Stimulated activated CD8-positive, alpha-beta memory T cell treated with anti-CD3 and anti-CD28 coated beads, Interleukin-4, amount 100 ng/mL, for 48 hours (primary cell): ENCODE results near the gene ZNF77.
"Not testable (repeated sequence)": the region's sequence is repeated elsewhere in the genome, so short reads cannot be mapped to it uniquely, and the experiment has no call there.

Experiments
- DNase-seq: peaks from one replicate; pipeline ENCODE4 v3.0.0-alpha.2; 2020

ZNF77 gene

DNA sequence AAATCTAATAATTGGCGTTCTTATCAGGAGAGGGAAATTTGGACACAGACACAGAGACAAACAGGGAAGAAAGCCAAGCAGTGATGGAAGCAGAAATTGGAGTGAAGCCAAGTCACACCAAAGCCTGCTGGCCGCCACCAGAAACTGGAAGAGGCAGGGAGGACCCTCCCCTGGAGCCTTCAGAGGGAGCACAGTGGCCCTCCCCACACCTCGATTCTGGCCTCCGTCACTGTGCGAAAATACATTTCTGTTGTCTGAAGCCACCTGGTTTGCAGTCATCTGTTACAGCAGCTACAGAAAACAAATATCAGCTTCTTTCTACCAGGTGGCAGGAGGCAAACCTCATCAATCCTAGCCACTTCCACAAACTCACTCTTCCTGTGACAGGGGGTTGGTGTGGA is 24.3 kb upstream of the ZNF77 start:
- DNase-seq, result no peak

DNA sequence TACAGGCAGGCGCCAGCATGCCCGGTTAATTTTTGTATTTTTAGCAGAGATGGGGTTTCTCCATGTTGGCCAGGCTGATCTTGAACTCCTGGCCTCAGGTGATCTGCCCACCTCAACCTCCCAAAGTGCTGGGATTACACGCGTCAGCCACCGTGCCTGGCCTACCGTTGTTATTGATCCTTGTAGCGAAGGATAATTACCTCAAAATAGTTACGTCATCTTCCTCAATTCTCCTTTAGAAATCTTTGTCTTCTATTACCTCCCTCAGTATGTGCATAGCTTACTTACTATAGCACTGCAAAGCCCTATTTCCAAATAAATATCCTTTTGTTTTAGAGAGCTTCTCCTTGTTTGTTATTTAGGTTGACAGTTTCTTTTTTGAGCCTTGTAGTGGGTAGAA is 23.2 kb upstream of the ZNF77 start:
- DNase-seq, result no peak

GRCh38 chr19:2964874-2965273 is 20.1 kb upstream of the ZNF77 start:
- no peak for DNase-seq

GRCh38 chr19:2963631-2964030 is 18.9 kb upstream of the ZNF77 start:
- not testable (repeated sequence) for DNase-seq

DNA sequence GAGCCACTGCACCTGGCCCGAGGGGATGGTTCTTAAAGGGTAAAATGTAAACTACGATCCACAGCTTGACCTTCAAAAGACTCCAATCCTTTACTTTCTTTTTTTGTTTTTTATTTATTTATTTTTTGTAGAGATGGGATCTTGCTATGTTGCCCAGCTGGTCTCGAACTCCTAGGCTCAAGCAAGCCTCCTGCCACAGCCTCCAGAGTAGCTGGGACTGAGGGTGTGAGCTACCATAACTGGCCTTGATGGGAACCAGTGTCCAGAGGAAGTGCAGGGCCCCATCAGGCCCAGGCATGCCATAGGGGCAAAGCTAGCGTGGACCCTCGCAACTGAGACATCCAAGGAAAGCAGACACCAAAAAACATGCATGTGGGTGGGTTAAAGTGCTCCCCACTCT is 18.4 kb upstream of the ZNF77 start:
- no peak for DNase-seq

DNA sequence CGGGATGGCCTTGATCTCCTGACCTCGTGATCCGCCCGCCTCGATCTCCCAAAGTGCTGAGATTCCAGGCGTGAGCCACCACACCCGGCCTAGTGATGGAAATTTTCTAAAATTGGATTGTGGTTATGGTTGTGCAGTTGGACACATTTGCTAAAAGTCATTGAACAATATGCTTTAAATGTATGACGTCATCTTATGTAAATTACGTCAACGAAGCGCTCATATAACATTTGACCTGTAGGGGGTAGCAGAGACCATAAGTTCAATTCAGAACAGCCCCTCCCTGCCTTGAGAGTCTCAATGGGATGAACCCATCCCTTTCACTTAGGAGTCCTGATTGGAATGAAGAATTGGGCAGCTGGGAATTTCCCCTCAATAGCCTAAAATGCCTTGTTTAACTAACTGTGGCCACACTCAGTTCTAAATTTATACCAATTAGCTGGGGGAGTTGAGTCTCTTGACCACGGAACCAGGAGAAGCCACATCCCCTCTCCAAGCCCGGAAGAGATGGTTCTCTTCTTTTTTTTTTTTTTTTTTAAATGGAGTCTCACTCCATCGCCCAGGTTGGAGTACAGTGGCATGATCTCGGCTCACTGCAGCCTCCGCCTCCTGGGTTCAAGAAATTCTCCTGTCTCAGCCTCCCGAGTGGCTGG is 17.4 kb upstream of the ZNF77 start:
- peak; percentile 57 for DNase-seq

- DNase-seq, result no peak
These were observed 15.3 kb upstream of the ZNF77 start for GRCh38 chr19:2960120-2960519.

DNA sequence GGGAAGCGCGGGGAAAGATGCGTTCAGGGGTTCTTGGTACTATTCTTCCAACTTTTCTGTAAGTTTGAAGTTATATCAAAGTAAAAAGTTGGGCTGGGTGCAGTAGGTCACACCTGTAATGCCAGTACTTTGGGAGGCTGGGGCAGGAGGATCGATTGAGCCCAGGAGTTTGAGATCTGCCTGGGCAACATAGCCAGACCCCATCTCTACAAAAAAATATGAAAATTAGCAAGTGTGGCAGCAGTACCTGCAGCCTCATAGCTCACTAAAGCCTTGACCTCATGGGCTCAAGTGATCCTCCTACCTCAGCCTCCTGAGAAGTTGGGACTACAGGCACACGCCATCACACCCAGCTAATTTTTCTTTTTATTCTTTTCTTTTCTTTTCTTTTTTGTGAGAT is 12.4 kb upstream of the ZNF77 start:
- DNase-seq, result no peak

DNA sequence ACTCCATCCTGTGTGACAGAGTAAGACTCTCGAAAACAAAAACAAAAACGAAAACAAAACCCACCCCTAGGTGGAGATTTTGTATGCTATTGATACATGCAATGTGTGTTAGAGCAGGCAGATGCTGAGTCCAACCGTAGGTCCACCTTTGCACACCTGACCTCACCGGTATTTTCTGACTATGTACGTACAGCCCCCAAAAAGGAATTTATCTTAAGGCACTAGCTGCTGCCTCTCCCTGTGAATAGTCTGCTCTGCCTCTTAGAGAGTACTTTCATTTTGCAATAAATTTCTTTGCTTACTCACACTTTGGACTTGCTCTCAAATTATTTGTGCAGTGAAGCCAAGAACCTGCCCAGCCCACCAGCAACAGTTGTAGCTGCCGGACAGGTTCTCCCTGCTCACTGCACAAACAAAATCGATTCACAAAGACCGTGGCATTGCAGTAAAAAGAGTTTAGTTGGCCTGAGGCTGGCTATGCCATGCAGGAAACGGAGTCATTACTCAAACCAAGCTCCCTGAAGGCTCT is 8.2 kb upstream of the ZNF77 start:
- DNase-seq, result no peak

GRCh38 chr19:2950286-2951124 is 5.7 kb upstream of the ZNF77 start:
- DNase-seq, result peak; percentile 100

- DNase-seq, result no peak
These were observed 5.1 kb upstream of the ZNF77 start for GRCh38 chr19:2949939-2950285.

DNA sequence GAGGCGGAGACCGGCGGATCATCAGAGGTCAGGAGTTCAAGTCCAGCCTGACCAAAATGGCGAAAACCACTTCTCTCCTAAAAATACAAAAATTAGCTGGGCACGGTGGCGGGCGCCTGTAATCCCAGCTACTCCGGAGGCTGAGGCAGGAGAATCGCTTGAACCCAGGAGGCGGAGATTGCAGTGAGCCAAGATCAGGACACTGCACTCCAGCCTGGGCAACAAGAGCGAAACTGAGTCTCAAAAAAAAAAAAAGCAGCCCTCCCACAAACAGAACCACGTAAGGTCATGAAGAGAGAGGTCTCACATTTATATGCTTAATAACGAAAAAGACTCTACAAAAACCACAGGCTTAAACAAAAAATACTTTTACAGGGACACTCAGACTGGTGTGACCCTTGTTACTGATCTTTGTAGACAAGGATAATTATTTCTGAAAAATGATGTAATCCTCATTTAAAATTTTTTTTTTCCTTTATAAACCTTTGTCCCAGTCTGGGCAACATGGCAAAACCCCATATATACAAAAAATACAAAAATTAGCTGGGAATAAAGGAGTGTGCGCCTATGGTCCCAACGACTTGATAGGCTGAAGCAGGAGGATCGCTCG is 909 bp upstream of the ZNF77 start:
- no peak for DNase-seq

- no peak for DNase-seq
These were observed 382 bp downstream of the ZNF77 start for GRCh38 chr19:2944403-2944774.

GRCh38 chr19:2942928-2943640 is 1.7 kb downstream of the ZNF77 start:
- DNase-seq, result no peak

- DNase-seq, result not testable (repeated sequence)
These were observed 8.9 kb downstream of the ZNF77 start for GRCh38 chr19:2935863-2936262.

DNA sequence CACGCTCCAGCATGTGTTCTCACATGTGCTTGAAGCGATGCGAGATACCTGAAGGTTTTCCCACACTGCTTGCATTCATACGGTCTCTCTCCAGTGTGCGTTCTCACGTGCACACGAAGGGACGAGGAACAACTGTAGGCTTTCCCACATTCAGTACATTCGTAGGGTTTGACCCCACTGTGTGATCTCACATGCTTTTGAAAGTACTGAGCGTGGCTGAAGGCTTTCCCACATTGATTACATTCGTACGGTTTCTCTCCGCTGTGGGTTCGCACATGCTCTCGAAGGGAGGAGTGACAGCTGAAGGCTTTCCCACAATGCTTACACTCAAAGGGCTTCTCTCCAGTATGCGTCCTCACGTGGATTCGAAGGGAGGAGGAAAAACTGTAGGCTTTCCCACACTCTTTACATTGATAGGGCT is 11.3 kb downstream of the ZNF77 start:
- DNase-seq, result no peak

GRCh38 chr19:2927032-2927430 is 17.7 kb downstream of the ZNF77 start:
- no peak for DNase-seq

DNA sequence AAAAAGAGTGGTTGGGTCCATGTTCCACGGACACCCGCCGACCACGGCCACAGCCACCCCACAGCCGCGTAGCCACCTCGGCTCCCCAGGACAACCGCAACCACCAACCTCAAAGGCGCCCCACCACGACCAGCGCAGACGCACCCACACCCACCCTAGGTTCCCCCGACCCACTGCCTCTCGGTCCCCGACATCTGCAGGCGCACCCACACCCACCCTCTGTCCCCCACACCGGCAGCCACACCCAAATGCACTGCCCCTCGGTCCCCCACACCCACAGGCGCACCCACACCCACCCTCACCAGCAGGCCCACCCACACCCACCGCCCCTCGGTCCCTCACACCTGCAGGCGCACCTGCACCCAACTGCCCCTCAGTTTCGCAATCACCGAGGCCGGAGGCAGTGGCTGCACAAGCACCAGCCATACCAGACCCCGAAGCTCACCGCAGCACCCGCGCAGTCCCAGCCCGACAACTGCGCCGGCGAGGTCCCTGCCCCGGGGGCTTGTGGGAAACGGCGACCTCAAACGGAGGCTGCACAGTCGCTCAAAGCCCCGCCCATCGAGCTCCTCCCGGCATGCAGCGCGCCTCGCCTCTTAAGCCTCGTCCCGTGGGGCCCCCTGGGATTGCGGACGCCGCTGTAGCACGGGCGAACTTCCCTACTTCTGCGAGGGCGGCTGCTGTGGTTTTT is 18.3 kb downstream of the ZNF77 start:
- DNase-seq, result no peak

GRCh38 chr19:2923510-2923909 is 21.3 kb downstream of the ZNF77 start:
- no peak for DNase-seq

GRCh38 chr19:2922987-2923386 is 21.8 kb downstream of the ZNF77 start:
- no peak for DNase-seq

- no peak for DNase-seq
These were observed 27.2 kb downstream of the ZNF77 start for GRCh38 chr19:2917275-2918184.

GRCh38 chr19:2912306-2912705 is 32.5 kb downstream of the ZNF77 start:
- DNase-seq, result peak; percentile 44
